Anterior cingulate cortex (tissue), 58 donors: ENCODE measurements around the gene NRG2.

Experiments
- DNase-seq, 58 donors: peaks; one replicate each; lab custom pipeline; 2025; lab: John Stamatoyannopoulos, UW

The NRG2 gene

GRCh38 chr5:140041492-140042392 lies 1.4 kb downstream of the NRG2 start:
- peak in 56 of 58 donors; percentile 13 to 83 (median 58) for DNase-seq

GRCh38 chr5:140041099-140041491 lies 2.0 kb downstream of the NRG2 start:
- DNase-seq, result no peak

- DNase-seq, result no peak
These were observed 2.7 kb downstream of the NRG2 start for GRCh38 chr5:140040358-140040757.

- DNase-seq, result peak in 1 of 58 donors; percentile 10
These were observed 3.5 kb downstream of the NRG2 start for GRCh38 chr5:140039561-140039960.

- DNase-seq, result peak in 4 of 58 donors; percentile 6 to 25 (median 13)
These were observed 4.6 kb downstream of the NRG2 start for GRCh38 chr5:140038373-140038957.

GRCh38 chr5:140037012-140037411 lies 6.1 kb downstream of the NRG2 start:
- DNase-seq, result peak in 1 of 58 donors; percentile 34

DNA sequence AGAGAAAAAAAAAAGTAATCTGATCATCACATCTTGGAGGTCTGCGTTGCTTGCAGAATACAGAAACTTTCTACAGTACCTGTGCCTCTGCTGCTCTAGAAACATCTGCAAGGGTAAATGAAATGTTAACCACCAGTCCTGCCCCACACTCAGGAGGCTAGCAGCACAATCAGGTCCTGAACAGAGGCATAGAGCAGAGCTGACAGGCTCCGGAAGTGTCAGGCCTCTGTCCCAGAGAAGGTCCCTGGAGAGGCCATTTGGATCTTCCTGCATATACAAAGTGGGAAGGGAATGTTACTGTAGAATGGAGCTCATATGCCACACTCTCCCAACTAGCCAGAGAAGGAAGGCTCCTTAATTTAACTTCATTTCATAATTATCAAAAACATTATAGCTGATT lies 7.2 kb downstream of the NRG2 start:
- DNase-seq, result no peak

DNA sequence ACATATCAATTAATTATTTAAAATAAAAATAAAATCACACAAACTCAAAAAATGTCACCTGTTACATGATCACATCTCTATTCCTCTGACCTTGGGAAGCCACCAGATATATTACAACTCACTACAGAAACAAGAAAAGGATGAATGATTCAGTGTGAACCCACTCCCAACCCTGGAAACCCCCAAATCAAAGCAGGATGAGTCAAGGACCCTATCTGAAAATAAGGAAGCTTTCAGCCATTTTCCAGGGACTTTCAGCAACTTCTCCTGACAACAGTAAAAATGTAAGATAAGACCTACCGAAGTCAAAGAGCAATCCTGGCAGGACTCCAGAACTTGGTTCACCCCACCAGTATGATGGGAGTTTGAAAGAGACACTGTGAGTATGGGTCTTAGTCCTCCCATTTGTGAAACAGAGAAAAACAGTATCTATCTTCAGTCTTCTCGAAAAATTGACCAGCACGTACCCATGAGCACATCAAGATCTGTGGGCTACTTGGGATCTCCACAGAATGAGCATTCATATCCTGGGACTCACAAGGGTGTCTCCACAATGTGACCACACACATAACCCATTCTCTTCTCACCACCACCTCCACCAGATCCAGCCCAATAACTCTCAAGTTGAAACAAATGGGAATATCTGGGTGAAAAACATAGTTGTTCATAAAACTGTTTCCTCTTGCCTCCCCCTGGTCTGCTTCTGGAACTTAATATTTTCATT lies 9.9 kb downstream of the NRG2 start:
- DNase-seq, result no peak

- DNase-seq, result no peak
These were observed 10.8 kb downstream of the NRG2 start for GRCh38 chr5:140032296-140032695.

DNA sequence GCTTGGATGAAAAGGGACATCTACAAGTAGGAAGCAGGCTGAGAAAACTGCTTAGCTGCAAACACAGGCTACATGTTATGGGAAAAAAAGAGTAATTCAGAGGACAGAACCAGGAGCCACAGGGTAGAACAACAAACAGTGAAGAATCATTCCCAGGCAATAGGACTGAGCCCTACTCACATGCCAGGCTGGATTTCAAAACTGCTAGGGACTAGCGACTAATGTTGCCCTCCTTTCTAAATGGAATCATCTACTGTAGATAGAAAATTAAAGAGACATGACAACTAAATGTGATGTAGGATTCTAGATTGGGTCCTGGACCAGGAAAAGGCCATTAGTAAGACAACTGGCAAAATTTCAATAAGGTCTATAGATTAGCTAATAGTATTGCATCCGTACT lies 15.3 kb downstream of the NRG2 start:
- no peak for DNase-seq

DNA sequence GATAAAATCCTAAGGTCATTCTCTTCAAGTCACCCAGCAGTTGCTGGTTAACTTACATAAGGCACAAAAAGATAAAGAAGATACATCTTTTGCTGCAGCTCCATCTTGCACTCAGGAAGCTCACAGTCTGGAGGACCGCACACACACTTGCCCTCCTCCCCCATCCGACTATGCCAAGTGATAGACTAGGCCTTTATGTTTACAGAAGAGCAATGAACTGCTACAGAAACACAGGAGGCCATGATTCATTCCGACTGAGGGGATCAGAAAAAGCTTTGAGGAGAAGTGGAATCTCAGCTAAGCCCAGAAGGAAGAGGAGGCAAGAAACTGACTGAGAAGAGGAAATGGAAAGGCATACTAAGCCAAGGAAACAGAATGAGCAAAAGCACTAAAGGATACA lies 17.4 kb downstream of the NRG2 start:
- no peak for DNase-seq

- DNase-seq, result no peak
These were observed 18.2 kb downstream of the NRG2 start for GRCh38 chr5:140024928-140025327.

DNA sequence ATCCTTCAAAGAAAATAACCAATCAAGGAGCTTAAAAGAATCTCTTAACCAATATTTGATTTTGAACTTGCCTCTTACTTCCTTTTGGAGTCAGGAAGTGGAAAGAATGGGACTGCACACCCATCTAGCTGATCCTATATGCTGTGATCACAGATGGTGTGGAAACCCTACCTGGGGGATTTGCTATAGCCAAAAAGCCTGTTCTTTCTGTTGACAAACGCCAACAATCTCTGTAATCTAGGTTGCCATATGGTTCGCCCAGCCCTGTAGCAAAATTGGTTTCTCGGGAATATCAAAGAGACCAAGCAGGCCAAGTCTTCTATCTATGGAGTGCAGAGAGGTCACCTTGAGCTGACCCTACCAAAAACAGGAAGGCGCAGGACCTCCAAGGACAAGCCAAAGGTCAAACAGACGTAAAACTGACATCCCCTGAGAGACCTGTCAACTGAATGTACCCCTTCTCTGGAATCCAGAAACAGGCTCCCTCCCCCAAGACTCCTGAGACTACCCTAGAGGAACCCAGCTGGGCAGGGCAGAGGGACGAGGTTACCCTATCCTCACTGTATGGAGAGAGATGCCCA lies 19.4 kb downstream of the NRG2 start:
- no peak for DNase-seq

DNA sequence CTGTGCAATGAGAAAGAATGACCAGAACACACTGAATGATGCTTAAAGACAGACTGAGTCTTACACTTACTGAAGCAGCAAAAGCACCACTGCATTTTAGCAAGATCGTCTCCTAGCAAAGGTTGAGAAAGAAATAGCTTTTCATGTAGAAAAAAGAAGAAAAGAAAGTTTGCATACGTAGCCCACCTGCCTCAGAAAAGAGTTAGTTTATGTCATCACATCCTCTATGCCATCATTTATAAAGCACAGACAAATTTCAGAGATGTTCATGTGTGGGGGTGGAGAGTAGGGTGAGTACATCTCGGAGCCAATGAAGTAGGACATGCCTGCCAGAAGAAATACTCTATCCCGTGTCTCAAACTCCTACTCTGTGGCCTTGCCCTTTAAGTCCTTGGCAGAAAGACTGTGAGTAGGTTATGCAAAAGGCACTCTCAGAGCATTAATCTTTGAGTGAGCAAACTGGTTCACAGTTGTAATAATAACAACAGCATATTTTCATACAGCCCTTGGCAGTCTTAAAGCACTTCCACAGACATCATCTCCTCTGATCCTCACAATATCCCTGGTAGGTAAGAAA lies 22.4 kb downstream of the NRG2 start:
- DNase-seq, result no peak

GRCh38 chr5:140018920-140019644 lies 24.0 kb downstream of the NRG2 start:
- no peak for DNase-seq

DNA sequence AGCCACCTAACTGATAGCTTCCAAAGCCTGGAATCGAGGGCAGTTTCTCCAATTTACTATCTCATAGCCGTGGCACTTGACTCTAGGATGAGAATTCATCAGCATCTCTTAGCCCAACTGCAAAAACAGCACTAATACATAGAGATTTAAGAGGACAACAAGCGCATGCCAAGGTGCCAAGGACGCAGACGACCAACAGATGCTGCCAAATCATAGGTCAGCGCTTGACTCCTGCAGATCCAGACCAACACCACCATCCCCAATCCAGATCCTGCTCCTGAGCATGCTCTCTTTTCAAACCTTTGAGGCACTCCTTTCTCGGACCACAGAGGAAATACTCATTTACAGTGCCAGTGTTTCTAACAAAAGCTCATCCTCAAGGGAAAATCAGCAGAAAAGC lies 24.6 kb downstream of the NRG2 start:
- DNase-seq, result no peak

- no peak for DNase-seq
These were observed 25.0 kb downstream of the NRG2 start for GRCh38 chr5:140018096-140018481.

DNA sequence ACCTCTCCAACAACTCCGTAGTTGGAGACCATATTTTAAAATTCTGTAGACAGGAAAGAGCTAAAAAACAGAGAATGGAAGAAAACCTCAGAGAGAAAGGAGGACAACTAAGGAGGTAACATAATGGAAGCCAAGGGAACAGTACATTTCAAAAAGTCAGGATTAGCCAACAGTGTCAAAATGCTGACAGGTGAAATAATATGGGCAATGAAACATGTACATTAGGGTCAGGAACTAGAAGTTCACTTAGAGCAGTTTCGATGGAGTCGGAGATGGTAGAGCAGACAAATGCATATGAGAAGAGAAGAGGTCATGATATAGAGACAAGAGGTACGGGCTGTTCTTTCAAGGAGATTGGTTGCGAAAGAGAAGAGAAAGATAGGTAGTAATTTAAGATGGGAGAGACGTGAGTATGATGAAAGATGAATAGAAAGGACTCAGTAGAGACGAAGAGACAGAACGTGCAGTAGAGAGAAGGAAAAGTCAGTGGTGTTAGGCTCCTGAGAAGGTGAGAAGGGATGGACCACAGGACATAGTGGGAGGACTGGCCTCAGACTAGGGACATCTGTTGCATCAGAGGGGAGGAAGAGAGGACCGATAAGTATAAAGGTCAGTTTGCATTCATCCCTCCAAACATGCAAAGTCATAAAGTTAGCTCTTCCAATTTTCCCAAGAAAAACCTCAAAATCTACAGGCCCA lies 25.6 kb downstream of the NRG2 start:
- DNase-seq, result no peak

DNA sequence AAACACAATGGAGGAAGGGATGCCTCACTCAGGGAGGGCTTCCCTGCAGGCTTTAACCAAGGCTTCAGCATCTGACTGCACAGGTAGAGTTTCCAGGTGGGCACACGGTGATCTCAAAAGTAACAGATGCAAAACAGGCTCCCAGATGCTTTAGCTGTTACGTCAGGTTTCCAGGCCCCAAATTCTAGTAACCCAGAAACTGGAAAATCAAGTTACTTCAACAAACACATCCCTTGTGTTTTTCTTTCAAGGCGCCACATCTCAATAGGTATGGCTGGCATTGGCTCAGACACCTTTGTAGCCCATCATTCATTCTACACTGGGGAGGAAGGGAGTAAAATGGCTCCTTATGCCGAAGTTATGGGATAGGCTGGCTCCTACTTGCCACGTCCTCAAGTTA lies 27.4 kb downstream of the NRG2 start:
- DNase-seq, result no peak
